Inferior parietal cortex (tissue), 1 donor: ENCODE data around the gene PIP5K1B.

ENCODE experiments used
- DNase-seq: peaks from one replicate; pipeline ENCODE4 v3.0.0-alpha.2; 2016; ENCODE audit errors: extremely low spot score

The PIP5K1B gene

GRCh38 chr9:68951879-68952659 lies 247.0 kb downstream of the PIP5K1B start:
- DNase-seq: no peak

DNA sequence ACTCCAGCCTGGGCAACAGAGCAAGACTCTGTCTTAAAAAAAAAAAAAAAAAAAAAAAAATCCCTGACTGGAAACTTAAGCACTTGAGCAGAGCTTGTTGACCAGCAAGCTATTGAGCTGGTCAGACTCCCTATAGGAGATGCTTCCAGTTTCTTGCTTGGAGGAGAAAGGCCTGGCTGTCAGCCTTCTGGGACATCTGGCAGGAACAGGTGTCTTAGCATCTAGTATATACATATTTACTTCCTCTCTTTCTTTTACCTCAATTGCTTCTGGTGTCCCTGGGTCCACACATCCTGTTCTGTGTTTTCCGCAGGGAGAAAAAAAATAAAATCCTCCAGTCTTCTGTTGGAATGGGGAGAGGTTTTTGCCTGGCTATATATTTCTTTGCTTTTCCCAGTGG lies 248.7 kb downstream of the PIP5K1B start:
- no peak for DNase-seq

DNA sequence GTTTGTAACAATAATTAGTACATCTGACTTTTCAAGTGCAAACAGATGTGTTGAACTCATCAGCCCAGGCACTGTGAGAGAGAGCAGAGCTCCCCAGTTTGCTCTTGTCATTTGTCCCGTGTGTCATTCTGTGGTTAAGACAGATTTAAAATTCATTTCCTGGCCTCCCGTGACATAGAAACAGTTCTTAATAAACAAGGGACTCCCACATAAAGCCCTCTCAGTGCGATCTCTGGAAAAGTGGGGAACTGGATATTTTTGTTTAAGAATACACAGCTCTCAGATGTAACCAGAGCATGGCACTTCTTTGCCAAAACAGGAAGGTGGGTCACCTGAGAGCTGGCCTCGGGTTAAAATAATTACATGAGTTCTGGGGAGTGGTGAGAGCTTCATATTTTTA lies 250.3 kb downstream of the PIP5K1B start:
- DNase-seq: no peak

DNA sequence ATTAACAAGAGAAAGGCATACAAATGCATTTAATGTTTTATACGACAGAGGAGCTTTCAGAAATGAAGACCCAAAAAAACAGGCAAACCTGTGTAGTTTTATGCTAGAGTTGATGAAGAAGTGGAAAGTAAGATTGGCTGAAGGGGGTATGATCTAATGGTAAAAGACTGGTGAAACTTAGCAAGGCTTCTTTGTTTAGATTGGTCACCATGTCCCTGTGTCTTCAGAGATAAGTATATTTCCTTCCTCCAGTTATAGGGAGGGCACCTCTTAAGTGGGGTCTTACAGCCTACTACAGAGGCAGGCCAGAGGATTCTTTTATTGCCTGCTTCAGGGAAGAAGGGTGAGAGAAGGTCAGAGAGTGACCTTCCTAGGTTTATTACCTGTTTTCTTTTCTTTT lies 252.4 kb downstream of the PIP5K1B start:
- no peak for DNase-seq

- DNase-seq: no peak
Observed at GRCh38 chr9:68961587-68961986, 256.5 kb downstream of the PIP5K1B start.

- no peak for DNase-seq
Observed at GRCh38 chr9:68963416-68963815, 258.4 kb downstream of the PIP5K1B start.

GRCh38 chr9:68964102-68964541 lies 259.1 kb downstream of the PIP5K1B start:
- DNase-seq: no peak

- no peak for DNase-seq
Observed at GRCh38 chr9:68964765-68965164, 259.7 kb downstream of the PIP5K1B start.

DNA sequence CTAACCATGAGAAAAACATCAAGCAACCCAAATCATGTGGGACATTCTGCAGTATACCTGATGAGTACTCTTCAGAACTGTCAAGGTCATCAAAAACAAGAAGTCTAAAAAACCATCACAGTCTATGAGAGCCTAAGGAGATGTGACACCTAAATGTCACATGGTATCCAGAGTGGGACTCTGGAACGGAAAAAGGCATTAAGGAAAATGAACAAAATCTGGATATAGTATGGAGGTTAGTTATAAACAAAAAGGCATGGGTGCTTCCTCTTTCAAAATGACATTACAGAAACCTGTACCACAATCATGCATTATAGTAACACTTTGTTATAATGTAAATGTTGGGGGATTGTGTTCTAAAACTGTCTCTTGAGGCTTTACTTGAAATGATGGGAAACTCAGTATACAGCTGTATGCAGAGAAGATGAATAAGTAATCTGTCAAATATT lies 261.5 kb downstream of the PIP5K1B start:
- DNase-seq: no peak

DNA sequence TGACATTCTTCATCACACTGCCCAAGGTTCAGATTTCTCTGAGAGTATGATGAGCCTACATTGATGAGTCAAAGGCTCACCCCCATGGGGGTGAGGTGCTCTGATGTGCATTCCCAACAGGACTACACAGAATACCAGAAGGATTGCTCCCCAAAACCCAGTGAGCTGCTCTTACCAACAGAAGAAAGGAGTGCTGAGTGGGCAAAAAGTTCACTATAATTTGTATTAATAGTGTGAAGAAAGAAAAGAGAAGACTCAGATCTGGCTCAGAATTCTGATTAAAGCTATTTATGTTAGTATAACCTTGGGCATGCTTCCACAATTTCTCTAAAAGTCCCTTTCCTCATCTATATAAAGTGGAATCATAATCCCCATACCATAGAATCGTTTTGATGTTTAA lies 262.8 kb downstream of the PIP5K1B start:
- no peak for DNase-seq

- no peak for DNase-seq
Observed at GRCh38 chr9:68969538-68969937, 264.5 kb downstream of the PIP5K1B start.

GRCh38 chr9:68970151-68970550 lies 265.1 kb downstream of the PIP5K1B start:
- no peak for DNase-seq

GRCh38 chr9:68973619-68974018 lies 268.6 kb downstream of the PIP5K1B start:
- no peak for DNase-seq

GRCh38 chr9:68974431-68974830 lies 269.4 kb downstream of the PIP5K1B start:
- DNase-seq: no peak

DNA sequence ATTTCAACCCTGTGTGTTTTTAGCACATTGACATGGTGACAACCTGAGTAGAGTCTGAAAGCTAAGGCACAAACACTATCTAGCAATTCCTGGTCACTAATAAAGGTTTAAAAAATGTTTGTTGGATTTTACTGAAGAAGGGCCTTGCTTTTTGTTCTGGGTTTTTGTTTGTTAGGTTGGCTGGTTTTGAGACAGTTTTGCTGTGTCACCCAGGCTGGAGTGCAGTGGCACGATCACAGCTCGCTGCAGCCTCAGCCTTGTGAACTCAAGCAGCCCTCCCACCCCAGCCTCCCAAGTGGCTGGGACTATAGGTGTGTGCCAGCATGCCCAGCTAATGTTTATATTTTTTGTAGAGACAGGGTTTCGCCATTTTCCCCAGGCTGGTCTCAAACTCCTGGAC lies 269.9 kb downstream of the PIP5K1B start:
- DNase-seq: no peak

- DNase-seq: no peak
Observed at GRCh38 chr9:68975365-68976043, 270.5 kb downstream of the PIP5K1B start.

DNA sequence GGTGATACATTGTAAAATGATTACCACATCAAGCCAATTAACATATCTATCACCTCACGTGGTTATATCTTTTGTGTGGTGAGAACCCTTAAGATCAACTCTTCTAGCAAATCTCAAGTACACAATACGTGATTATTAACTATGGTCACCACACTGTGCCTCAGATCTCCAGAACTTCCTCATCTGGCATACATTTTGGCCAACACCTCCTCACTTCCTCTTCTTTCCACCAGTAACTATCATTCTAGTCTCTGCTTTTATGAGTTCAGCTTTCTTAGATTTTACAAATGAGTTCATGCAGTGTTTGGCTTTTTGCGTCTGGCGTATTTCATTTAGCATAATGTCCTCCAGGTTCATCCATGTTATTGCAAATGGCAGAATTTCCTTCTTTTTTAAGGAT lies 273.0 kb downstream of the PIP5K1B start:
- DNase-seq: no peak

GRCh38 chr9:68978501-68978900 lies 273.5 kb downstream of the PIP5K1B start:
- no peak for DNase-seq

- no peak for DNase-seq
Observed at GRCh38 chr9:68979538-68980314, 274.7 kb downstream of the PIP5K1B start.

DNA sequence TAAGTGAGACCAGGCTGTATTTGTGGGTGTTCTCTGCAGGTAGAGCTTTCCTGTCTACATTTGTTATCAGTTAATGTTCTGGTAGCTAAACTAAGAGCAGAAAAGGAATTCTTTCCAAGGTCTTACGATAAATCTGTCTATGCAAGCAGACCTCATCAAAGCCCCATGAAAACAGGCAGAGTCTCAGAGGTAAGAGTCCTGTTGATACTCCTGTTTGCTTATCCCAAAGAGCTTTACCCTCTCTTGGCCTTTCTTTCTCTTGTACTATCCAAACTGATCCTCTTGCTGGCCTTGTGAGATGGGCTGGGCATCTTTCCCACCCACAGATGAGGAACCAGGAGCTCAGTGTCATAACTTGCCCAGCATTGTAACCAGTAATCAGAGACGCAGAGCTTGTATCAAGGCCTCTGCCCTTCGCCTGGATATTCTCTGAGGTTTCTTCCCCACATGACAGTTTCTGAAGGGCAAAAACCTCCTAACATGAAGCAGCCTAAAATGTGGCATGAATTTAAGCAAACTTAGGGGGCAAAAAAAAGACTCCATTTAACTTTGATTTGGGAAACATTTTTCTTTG lies 275.4 kb downstream of the PIP5K1B start:
- DNase-seq: no peak

GRCh38 chr9:68981789-68982188 lies 276.7 kb downstream of the PIP5K1B start:
- DNase-seq: no peak

DNA sequence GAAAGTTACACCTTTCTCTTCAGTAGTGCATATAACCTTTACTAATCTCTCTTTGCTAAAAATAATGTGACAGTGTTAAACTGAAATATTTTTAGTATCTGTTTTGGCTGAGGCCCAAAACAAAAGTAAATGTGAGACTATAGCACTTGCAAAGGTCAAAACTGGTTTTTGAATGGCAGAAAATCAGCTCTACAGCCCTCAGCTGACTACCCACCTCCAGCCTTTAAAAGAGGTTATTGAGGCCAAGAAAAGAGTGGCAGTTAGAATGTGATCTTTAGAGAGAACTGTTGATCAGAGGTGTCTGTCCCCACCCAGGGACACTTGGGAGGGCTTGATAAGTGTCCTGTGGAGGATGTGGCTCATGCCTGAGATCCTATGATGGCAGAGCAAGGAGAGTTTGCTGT lies 278.0 kb downstream of the PIP5K1B start:
- DNase-seq: no peak
